HFFc6 (cell line): ENCODE results near the gene OR4E1. TPM values are rescaled to one million over a fixed set of nuclear protein-coding genes. Genes with fewer than 3 reads are reported as not detected.

Source experiments
- DNase-seq: peaks from one replicate; pipeline ENCODE4 v3.0.0-alpha.2; 2018
- H3K27ac Mint-ChIP-seq: 2 replicates; pipeline ENCODE4 v1.8.0; 2020; ENCODE audit warnings: mild to moderate bottlenecking, mixed read lengths
- H3K27me3 Mint-ChIP-seq: 2 replicates; pipeline ENCODE4 v1.8.0; 2021; ENCODE audit warnings: mild to moderate bottlenecking, moderate library complexity, mixed read lengths; ENCODE audit not compliant: insufficient read depth
- H3K36me3 Mint-ChIP-seq: 2 replicates; pipeline ENCODE4 v1.8.0; 2021; ENCODE audit warnings: low read depth, mixed read lengths
- H3K4me1 Mint-ChIP-seq: 2 replicates; pipeline ENCODE4 v1.8.0; 2020; ENCODE audit warnings: low read depth, mixed read lengths
- H3K4me3 Mint-ChIP-seq: 2 replicates; pipeline ENCODE4 v1.8.0; 2020; ENCODE audit warnings: mild to moderate bottlenecking, moderate library complexity, mixed read lengths
- H3K9me3 Mint-ChIP-seq: 2 replicates; pipeline ENCODE4 v1.8.0; 2020; ENCODE audit warnings: mild to moderate bottlenecking, mixed read lengths
- total RNA-seq, 6 experiments: library from RNA; stranded (reverse); fragmentation: NEBNext Ultra II Directional; extraction: Animal tissue kit (Norgen Biotek cat#: 25700); gene quantifications; 2 replicates in 1 of 6; 3 replicates in 5 of 6; pipeline ENCODE4 v1.2.3, GENCODE V29; 2021
- TF ChIP-seq, protein P1 (sequence below): fragments of 200-600 bp; sonication (generic); IDR thresholded peaks from 2 replicates; pipeline ENCODE4 v1.5.0; 2021; ENCODE audit warnings: antibody characterized with exemption, mild to moderate bottlenecking

OR4E1 gene
- total RNA-seq, 6 experiments from 2014 or later: not detected

DNA sequence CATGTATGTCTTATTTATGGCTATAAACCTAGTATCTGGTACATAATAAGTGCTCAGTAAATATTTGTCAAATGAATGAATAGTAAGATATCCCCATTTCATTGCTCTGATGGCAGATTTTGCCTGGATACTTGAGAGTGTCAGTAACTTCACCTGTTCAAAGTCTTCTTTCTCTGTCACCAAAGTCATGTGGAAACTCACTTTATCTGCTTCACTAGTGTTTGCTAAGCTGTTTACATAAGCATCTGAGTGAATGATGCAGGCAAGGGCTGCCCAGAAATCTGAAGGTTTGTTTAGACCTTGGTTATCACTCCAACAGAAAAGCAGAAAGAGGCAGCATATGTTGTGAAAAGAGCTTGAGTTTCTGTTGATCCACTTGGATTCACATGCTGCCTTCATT, 4.3 kb downstream of the OR4E1 start:
- Mint-ChIP-seq H3K27me3 (peaks cover 1% of the 10 kb centered on the region), H3K36me3 (no peaks in the 10 kb centered on the region), H3K9me3 (peaks cover 8% of the 10 kb centered on the region), H3K4me1 (no peaks in the 10 kb centered on the region), H3K27ac (no peak overlapping the region), H3K4me3 (no peak overlapping the region)
- DNase-seq: no peak
- TF ChIP-seq, protein P1, sequence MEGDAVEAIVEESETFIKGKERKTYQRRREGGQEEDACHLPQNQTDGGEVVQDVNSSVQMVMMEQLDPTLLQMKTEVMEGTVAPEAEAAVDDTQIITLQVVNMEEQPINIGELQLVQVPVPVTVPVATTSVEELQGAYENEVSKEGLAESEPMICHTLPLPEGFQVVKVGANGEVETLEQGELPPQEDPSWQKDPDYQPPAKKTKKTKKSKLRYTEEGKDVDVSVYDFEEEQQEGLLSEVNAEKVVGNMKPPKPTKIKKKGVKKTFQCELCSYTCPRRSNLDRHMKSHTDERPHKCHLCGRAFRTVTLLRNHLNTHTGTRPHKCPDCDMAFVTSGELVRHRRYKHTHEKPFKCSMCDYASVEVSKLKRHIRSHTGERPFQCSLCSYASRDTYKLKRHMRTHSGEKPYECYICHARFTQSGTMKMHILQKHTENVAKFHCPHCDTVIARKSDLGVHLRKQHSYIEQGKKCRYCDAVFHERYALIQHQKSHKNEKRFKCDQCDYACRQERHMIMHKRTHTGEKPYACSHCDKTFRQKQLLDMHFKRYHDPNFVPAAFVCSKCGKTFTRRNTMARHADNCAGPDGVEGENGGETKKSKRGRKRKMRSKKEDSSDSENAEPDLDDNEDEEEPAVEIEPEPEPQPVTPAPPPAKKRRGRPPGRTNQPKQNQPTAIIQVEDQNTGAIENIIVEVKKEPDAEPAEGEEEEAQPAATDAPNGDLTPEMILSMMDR: no peak

DNA sequence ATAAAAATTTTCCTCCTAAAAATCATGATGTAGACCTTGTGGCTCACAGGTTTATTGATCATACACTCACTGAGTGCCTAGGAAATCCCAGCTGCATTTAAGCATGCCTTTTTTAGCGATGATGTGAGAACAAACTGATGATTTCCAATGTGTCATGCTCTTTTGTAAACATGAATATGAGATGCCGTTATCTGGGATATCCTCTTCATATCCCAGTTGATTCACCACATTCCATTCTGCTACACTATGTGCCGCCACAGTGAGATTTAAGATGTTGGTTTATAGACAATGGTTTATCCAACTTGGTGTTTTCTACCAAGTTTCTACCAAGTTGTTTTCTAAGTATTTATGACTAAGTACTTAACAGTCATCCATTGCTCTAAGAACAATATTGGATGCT, 5.2 kb downstream of the OR4E1 start:
- DNase-seq: peak; percentile 59
- H3K4me1 Mint-ChIP-seq: no peaks in the 10 kb centered on the region
- H3K27ac Mint-ChIP-seq: no peak overlapping the region
- peaks cover 8% of the 10 kb centered on the region for H3K9me3 Mint-ChIP-seq
- H3K36me3 Mint-ChIP-seq: no peaks in the 10 kb centered on the region
- peaks cover 1% of the 10 kb centered on the region for H3K27me3 Mint-ChIP-seq
- TF ChIP-seq, protein P1: no peak
- no peak overlapping the region for H3K4me3 Mint-ChIP-seq

DNA sequence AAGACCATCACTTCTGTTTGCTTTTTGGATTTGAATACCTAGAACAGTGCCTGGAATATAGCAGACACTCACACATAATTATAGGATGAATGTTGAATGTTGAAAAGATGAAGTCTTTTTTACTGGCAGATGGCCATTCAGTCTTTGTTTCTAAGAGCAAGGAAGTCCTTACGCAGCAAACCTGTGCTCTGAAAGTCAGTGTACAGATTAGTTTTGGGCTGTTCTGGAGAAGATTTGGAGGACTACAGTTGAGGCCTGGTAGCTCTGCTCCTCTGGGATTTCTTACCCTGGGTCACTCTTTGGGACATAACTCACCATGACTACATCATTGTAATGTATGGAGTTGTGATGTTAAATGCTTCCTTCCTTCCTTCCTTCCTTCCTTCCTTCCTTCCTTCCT, 16.6 kb downstream of the OR4E1 start:
- Mint-ChIP-seq H3K36me3 (no peaks in the 10 kb centered on the region), H3K9me3 (peaks cover 18% of the 10 kb centered on the region), H3K4me1 (no peaks in the 10 kb centered on the region), H3K27me3 (peaks cover 1% of the 10 kb centered on the region; the same call in 1 of the 2 replicates), H3K4me3 (no peak overlapping the region), H3K27ac (no peak overlapping the region)
- no peak for DNase-seq
- TF ChIP-seq, protein P1: no peak

DNA sequence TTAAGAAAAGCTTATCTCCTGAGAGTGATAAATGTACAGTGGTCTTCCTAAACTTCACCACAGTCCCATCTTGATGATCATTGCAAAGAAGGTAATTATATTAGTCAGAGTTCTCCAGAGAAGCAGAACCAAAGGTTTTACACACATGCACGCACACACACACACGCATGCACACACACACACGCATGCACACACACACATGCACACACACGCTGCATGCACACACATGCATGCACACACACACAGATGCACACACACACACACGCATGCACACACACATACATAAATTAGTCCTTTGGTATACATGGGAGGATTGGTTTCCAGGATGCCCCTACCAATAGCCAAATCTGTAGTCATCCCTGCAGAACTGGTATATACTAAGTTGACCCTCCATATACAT, 19.4 kb downstream of the OR4E1 start:
- TF ChIP-seq, protein P1: no peak
- Mint-ChIP-seq H3K27ac (no peak overlapping the region), H3K4me3 (no peak overlapping the region), H3K36me3 (no peaks in the 10 kb centered on the region), H3K27me3 (peaks cover under 1% of the 10 kb centered on the region; the same call in 1 of the 2 replicates), H3K9me3 (peaks cover 18% of the 10 kb centered on the region), H3K4me1 (no peaks in the 10 kb centered on the region)
- no peak for DNase-seq

DNA sequence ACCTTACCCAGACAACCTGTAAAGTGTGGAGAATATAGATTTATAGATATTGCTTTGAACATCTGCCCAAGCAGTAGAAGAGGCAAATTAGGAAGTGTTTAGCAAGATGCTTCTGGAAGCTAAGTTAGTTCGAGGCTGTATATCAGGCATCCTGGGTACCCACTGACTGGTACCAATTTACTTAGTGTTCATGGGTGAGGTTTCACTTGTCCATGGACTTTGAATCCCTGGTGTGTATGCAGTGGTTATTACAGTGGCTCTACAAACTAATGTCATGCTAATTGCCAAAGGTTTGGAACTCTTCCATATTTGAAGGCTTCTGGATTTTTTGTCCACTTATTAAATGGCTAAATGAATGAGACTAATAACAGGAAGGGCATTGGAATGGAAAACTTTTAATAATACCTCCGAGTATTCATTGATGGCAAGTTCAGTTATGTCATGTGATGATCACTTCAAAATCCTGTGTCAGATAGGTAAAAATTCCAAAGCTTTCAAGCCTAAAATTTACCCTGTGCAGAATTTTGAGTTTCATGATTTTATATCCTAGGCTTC, 20.2 kb downstream of the OR4E1 start, which contains the start of gene OR4E2:
Gene OR4E2 (plus strand): TSS at position 505 of the 555 bp plus-strand sequence. CDS start 11,248 bp downstream, outside the sequence.
- no peak within 1 kb of the TSS for H3K27ac Mint-ChIP-seq
- no peaks in the 10 kb centered on the region for H3K4me1 Mint-ChIP-seq
- H3K4me3 Mint-ChIP-seq: no peak within 1 kb of the TSS
- peaks cover 16% of the 10 kb centered on the region for H3K9me3 Mint-ChIP-seq
- peaks cover 2% of the 10 kb centered on the region; the same call in 1 of the 2 replicates for H3K27me3 Mint-ChIP-seq
- DNase-seq: no peak
- TF ChIP-seq, protein P1: no peak
- H3K36me3 Mint-ChIP-seq: no peaks in the 10 kb centered on the region
